HepG2 (cell line): ENCODE measurements around the gene OS9. TPM values are rescaled to one million over a fixed set of nuclear protein-coding genes. Genes with fewer than 3 reads are reported as not detected.

Experiments used
- ADNP ChIP-seq: sonication (generic); formaldehyde crosslinking; IDR thresholded peaks from 2 replicates; pipeline ENCODE4 v1.4.0; 2020; ENCODE audit warnings: missing genetic modification reagents
- CBX5 ChIP-seq: sonication (generic); formaldehyde crosslinking; IDR thresholded peaks from 2 replicates; pipeline ENCODE4 v1.4.0; 2020; ENCODE audit warnings: missing genetic modification reagents, borderline replicate concordance
- HNF1A ChIP-seq, 2 experiments: sonication (generic) in 1 of 2; formaldehyde crosslinking in 1 of 2; IDR thresholded peaks; 2 replicates each; pipeline versions ENCODE4 v1.4.0 to v1.6.1; 2016 to 2020; ENCODE audit warnings: borderline replicate concordance in 1 of 2, low read depth in 1 of 2, mild to moderate bottlenecking in 1 of 2, missing genetic modification reagents in 1 of 2
- HNRNPK ChIP-seq: fragments of 200-400 bp; formaldehyde crosslinking; IDR thresholded peaks from 2 replicates; pipeline ENCODE4 v1.6.1; 2018; ENCODE audit warnings: low read length, low read depth, moderate library complexity, mild to moderate bottlenecking; ENCODE audit not compliant: poor library complexity, severe bottlenecking
- HOXA3 ChIP-seq: sonication (generic); formaldehyde crosslinking; IDR thresholded peaks from 2 replicates; pipeline ENCODE4 v1.5.0; 2020; ENCODE audit warnings: missing genetic modification reagents
- MED8 ChIP-seq: sonication (generic); formaldehyde crosslinking; IDR thresholded peaks from 2 replicates; pipeline ENCODE4 v1.8.1; 2023; ENCODE audit warnings: mild to moderate bottlenecking, missing genetic modification reagents; ENCODE audit not compliant: insufficient replicate concordance
- MEIS2 ChIP-seq: sonication (generic); formaldehyde crosslinking; IDR thresholded peaks from 2 replicates; pipeline ENCODE4 v1.9.0; 2021; ENCODE audit warnings: mild to moderate bottlenecking, missing genetic modification reagents
- MLX ChIP-seq: IDR thresholded peaks from 2 replicates; pipeline ENCODE4 v1.6.1; 2016
- PRMT3 ChIP-seq: sonication (generic); formaldehyde crosslinking; IDR thresholded peaks from 2 replicates; pipeline ENCODE4 v1.8.1; 2022; ENCODE audit warnings: low read depth, mild to moderate bottlenecking, moderate library complexity, missing genetic modification reagents, borderline replicate concordance
- SUZ12 ChIP-seq: fragments of 150-350 bp; IDR thresholded peaks from 2 replicates; pipeline ENCODE4 v1.6.1; 2014; ENCODE audit warnings: low read depth, low read length
- TFE3 ChIP-seq: IDR thresholded peaks from 2 replicates; pipeline ENCODE4 v1.6.1; 2016
- ZBTB42 ChIP-seq: sonication (generic); formaldehyde crosslinking; IDR thresholded peaks from 2 replicates; pipeline ENCODE4 v1.5.0; 2020; ENCODE audit warnings: mild to moderate bottlenecking, missing genetic modification reagents
- ZMYM4 ChIP-seq: sonication (generic); formaldehyde crosslinking; IDR thresholded peaks from 2 replicates; pipeline ENCODE4 v1.8.1; 2023; ENCODE audit warnings: mild to moderate bottlenecking, missing genetic modification reagents
- ZNF224 ChIP-seq: sonication (generic); formaldehyde crosslinking; IDR thresholded peaks from 2 replicates; pipeline ENCODE4 v1.5.0; 2020; ENCODE audit warnings: mild to moderate bottlenecking, missing genetic modification reagents
- ZNF605 ChIP-seq: sonication (generic); formaldehyde crosslinking; IDR thresholded peaks from 2 replicates; pipeline ENCODE4 v1.8.0; 2022; ENCODE audit warnings: mild to moderate bottlenecking, missing genetic modification reagents
- ZNF639 ChIP-seq: conservative IDR thresholded peaks from 2 replicates; pipeline ENCODE4 v1.6.1; 2018; ENCODE audit warnings: missing genetic modification reagents
- ZNF704 ChIP-seq: sonication (generic); formaldehyde crosslinking; IDR thresholded peaks from 2 replicates; pipeline ENCODE4 v1.8.1; 2023; ENCODE audit warnings: mild to moderate bottlenecking, inconsistent platforms, moderate library complexity, missing genetic modification reagents, borderline replicate concordance
- ZNF883 ChIP-seq: sonication (generic); formaldehyde crosslinking; IDR thresholded peaks from 2 replicates; pipeline ENCODE4 v1.5.1; 2020; ENCODE audit warnings: mild to moderate bottlenecking, missing genetic modification reagents; ENCODE audit errors: not compliant biosample characterization
- polyA plus RNA-seq, 8 experiments: library from polyadenylated mRNA; depleted of rRNA in 3 of 8; stranded (reverse) in 7 of 8; unstranded in 1 of 8; fragments of >200 nt; fragmentation: Illumina TruSeq in 4 of 8; extraction: Trizol in 4 of 8; gene quantifications; 2 replicates each; pipeline versions ENCODE4 v1.2.1 to v1.2.3, GENCODE V29; 2011 to 2016; ENCODE audit warnings: low read depth in 4 of 8, missing spikeins in 1 of 8, mixed read lengths in 1 of 8; ENCODE audit not compliant: insufficient read depth in 1 of 8
- total RNA-seq, 5 experiments: library from RNA; depleted of rRNA; stranded (reverse); fragments of >200 nt; fragmentation: Illumina TruSeq; extraction: Trizol; gene quantifications; 2 replicates each; pipeline ENCODE4 v1.2.3, GENCODE V29; 2016; ENCODE audit warnings: low read depth in 1 of 5

The OS9 gene
- total and polyA plus RNA-seq, 2 of the 13 experiments (the other 11 are each of a cell fraction or from before 2014, with no cell fraction given) = 156 to 206 TPM

GRCh38 chr12:57756406-57757341, 62.7 kb downstream of the OS9 start (continued):
- TF ChIP-seq HNF1A (IDR thresholded peaks at IDR 0.05; ENCODE audit: low read depth) (no peak), HNF1A (CRISPR knock-in tag; IDR thresholded peaks at IDR 0.05; ENCODE audit: borderline replicate concordance) (no peak), ZNF704 (no peak), MED8 (no peak), MEIS2 (no peak), ZNF883 (no peak), MLX (CRISPR knock-in tag) (no peak), HOXA3 (peak; percentile 63), PRMT3 (no peak), SUZ12 (no peak), ZNF605 (CRISPR knock-in tag) (peak; percentile 17; the same call in 1 of the 2 replicates), ZMYM4 (0 out of 2 replicates have a peak, but pooled peaks have one; percentile 45), ZNF639 (no peak), TFE3 (CRISPR knock-in tag) (no peak), ZBTB42 (CRISPR knock-in tag) (no peak), HNRNPK (no peak), CBX5 (CRISPR knock-in tag) (0 out of 2 replicates have a peak, but pooled peaks have one; percentile 20), ADNP (CRISPR knock-in tag) (no peak), ZNF224 (CRISPR knock-in tag) (no peak)
